K562 (cell line): Measurements from ENCODE around the gene VEGFB. TPM values are rescaled to one million over a fixed set of nuclear protein-coding genes. Genes with fewer than 3 reads are reported as not detected.

Source experiments
- ARID1B ChIP-seq: fragments of 450-650 bp; IDR thresholded peaks from 2 replicates; pipeline ENCODE4 v1.6.1; 2016; ENCODE audit warnings: antibody characterized with exemption, mild to moderate bottlenecking, inconsistent platforms
- BRF2 ChIP-seq: IDR thresholded peaks from 3 replicates; pipeline ENCODE4 v1.6.1; 2011; ENCODE audit warnings: borderline replicate concordance, mild to moderate bottlenecking; ENCODE audit not compliant: insufficient read length, insufficient read depth
- FOXK2 ChIP-seq, 2 experiments: fragments of 450-650 bp; IDR thresholded peaks in 1 of 2; conservative IDR thresholded peaks in 1 of 2; 2 replicates each; pipeline ENCODE4 v1.6.1; 2016; ENCODE audit warnings: low read depth in 2 of 2, mild to moderate bottlenecking in 1 of 2
- FUS ChIP-seq: fragments of 200-400 bp; formaldehyde crosslinking; optimal IDR thresholded peaks from 2 replicates; pipeline ENCODE3; 2017; ENCODE audit warnings: low read depth, low read length
- JUN ChIP-seq, 2 experiments: sonication (generic) in 1 of 2; formaldehyde crosslinking in 1 of 2; IDR thresholded peaks; 2 replicates each; pipeline versions ENCODE4 v1.6.1 to v1.8.0; 2012 to 2022; ENCODE audit warnings: borderline replicate concordance in 2 of 2, mild to moderate bottlenecking in 2 of 2, improper control_type of control experiment in 1 of 2, low read depth in 1 of 2, low read length in 1 of 2, missing genetic modification reagents in 1 of 2
- MAX ChIP-seq: sonication (generic); formaldehyde crosslinking; IDR thresholded peaks from 2 replicates; pipeline ENCODE4 v1.9.0; 2022; ENCODE audit warnings: mild to moderate bottlenecking, missing genetic modification reagents
- MCM7 ChIP-seq, 2 experiments: fragments of 450-650 bp; IDR thresholded peaks; 2 replicates each; pipeline ENCODE4 v1.6.1; 2016 to 2018
- MEF2A ChIP-seq: IDR thresholded peaks from 2 replicates; pipeline ENCODE4 v1.6.1; 2011; ENCODE audit warnings: low read depth, mild to moderate bottlenecking, low read length, moderate library complexity; ENCODE audit not compliant: control insufficient read depth
- MTA1 ChIP-seq: fragments of 450-650 bp; IDR thresholded peaks from 2 replicates; pipeline ENCODE4 v1.6.1; 2017; ENCODE audit warnings: borderline replicate concordance
- PCBP2 ChIP-seq: fragments of 200-400 bp; formaldehyde crosslinking; IDR thresholded peaks from 2 replicates; pipeline ENCODE4 v1.6.1; 2018; ENCODE audit warnings: low read length, low read depth, mild to moderate bottlenecking, moderate library complexity; ENCODE audit not compliant: poor library complexity, severe bottlenecking
- PTTG1 ChIP-seq: fragments of 450-650 bp; IDR thresholded peaks from 2 replicates; pipeline ENCODE4 v1.6.1; 2016; ENCODE audit warnings: low read depth, mild to moderate bottlenecking, missing genetic modification characterization, missing compliant biosample characterization
- RBM34 ChIP-seq: fragments of 200-400 bp; formaldehyde crosslinking; IDR thresholded peaks from 2 replicates; pipeline ENCODE4 v1.6.1; 2018; ENCODE audit warnings: low read length, borderline replicate concordance; ENCODE audit not compliant: insufficient read depth
- RFX5 ChIP-seq: IDR thresholded peaks from 2 replicates; pipeline ENCODE4 v1.6.1; 2011; ENCODE audit warnings: low read depth, mild to moderate bottlenecking, improper control_type of control experiment, low read length
- RFX7 ChIP-seq: fragments of 250-450 bp; sonication (Bioruptor Pico); IDR thresholded peaks from 2 replicates; pipeline ENCODE4 v1.5.1; 2021; ENCODE audit warnings: mild to moderate bottlenecking
- SMARCA4 ChIP-seq: fragments of 450-650 bp; IDR thresholded peaks from 2 replicates; pipeline ENCODE4 v1.6.1; 2016
- SRSF9 ChIP-seq: fragments of 200-400 bp; formaldehyde crosslinking; IDR thresholded peaks from 2 replicates; pipeline ENCODE4 v1.6.1; 2017; ENCODE audit warnings: low read depth, low read length, borderline replicate concordance
- STAT5A ChIP-seq: IDR thresholded peaks from 2 replicates; pipeline ENCODE4 v1.6.1; 2012; ENCODE audit warnings: low read length, inconsistent platforms, borderline replicate concordance
- TBL1XR1 ChIP-seq, 2 experiments: IDR thresholded peaks; 2 replicates each; pipeline ENCODE4 v1.6.1; 2012; ENCODE audit warnings: improper control_type of control experiment in 2 of 2, low read length in 2 of 2, mild to moderate bottlenecking in 1 of 2
- TCFL5 ChIP-seq: fragments of 250-450 bp; sonication (Bioruptor Pico); conservative IDR thresholded peaks from 2 replicates; pipeline ENCODE4 v1.6.1; 2021; ENCODE audit warnings: mild to moderate bottlenecking, moderate library complexity, matching md5 sums
- TEAD1 ChIP-seq, 2 experiments: fragments of 450-650 bp in 1 of 2; sonication (generic) in 1 of 2; formaldehyde crosslinking; IDR thresholded peaks; 2 replicates each; pipeline versions ENCODE4 v1.4.0 to v1.8.0; 2020 to 2022; ENCODE audit warnings: mild to moderate bottlenecking in 2 of 2, missing genetic modification reagents in 1 of 2
- THRB ChIP-seq: fragments of 450-650 bp; formaldehyde crosslinking; conservative IDR thresholded peaks from 2 replicates; pipeline ENCODE4 v1.4.0; 2022; ENCODE audit warnings: mild to moderate bottlenecking, missing genetic modification characterization
- polyA plus RNA-seq, 8 experiments: library from polyadenylated mRNA; depleted of rRNA in 4 of 8; stranded (reverse) in 5 of 8; unstranded in 3 of 8; fragments of >200 nt; fragmentation: Nextera tagmentation in 2 of 8; fragmentation: Illumina TruSeq in 1 of 8; extraction: Ambion mirVana in 2 of 8; extraction: Trizol in 1 of 8; gene quantifications; 2 replicates each; pipeline versions ENCODE4 v1.2.1 to v1.2.3, GENCODE V29; 2011 to 2014; ENCODE audit warnings: inconsistent platforms in 1 of 8, missing spikeins in 1 of 8
- total RNA-seq, 7 experiments: library from RNA; depleted of rRNA in 6 of 7; stranded (reverse); fragments of >200 nt in 6 of 7; fragmentation: Illumina TruSeq in 2 of 7; extraction: Trizol in 2 of 7; gene quantifications; 2 replicates each; pipeline versions ENCODE4 v1.2.1 to v1.2.3, GENCODE V29; 2011 to 2021; ENCODE audit warnings: low replicate concordance in 1 of 7
- TF ChIP-seq, protein P1 (sequence below): fragments of 150-350 bp; IDR thresholded peaks from 2 replicates; pipeline ENCODE4 v1.6.1; 2014; ENCODE audit warnings: low read depth, mild to moderate bottlenecking, low read length, borderline replicate concordance

The VEGFB gene
- total and polyA plus RNA-seq, 9 of the 15 experiments (the other 6 are each of a cell fraction or from before 2014, with no cell fraction given) = 11.0 to 83.4 (median 25.7) TPM

- TF ChIP-seq JUN (IDR thresholded peaks at IDR 0.05; ENCODE audit: borderline replicate concordance, low read depth, low read length) = 0 out of 2 replicates have a peak, but pooled peaks have one; percentile 41
- TF ChIP-seq JUN (CRISPR knock-in tag; IDR thresholded peaks at IDR 0.05; ENCODE audit: borderline replicate concordance) = no peak
- TF ChIP-seq MAX (CRISPR knock-in tag) = no peak
- TF ChIP-seq MTA1 = no peak
- TF ChIP-seq PCBP2 = no peak
- TF ChIP-seq RBM34 = no peak
- TF ChIP-seq SMARCA4 = no peak
- peak in 1 of 2 experiments; percentile 57; a peak in 2 of 4 replicates for TF ChIP-seq TBL1XR1 (IDR thresholded peaks at IDR 0.05; ENCODE audit: low read length in 2 of 2)
- TF ChIP-seq RFX5 = no peak
- no peak for TF ChIP-seq BRF2
- TF ChIP-seq, protein P1, sequence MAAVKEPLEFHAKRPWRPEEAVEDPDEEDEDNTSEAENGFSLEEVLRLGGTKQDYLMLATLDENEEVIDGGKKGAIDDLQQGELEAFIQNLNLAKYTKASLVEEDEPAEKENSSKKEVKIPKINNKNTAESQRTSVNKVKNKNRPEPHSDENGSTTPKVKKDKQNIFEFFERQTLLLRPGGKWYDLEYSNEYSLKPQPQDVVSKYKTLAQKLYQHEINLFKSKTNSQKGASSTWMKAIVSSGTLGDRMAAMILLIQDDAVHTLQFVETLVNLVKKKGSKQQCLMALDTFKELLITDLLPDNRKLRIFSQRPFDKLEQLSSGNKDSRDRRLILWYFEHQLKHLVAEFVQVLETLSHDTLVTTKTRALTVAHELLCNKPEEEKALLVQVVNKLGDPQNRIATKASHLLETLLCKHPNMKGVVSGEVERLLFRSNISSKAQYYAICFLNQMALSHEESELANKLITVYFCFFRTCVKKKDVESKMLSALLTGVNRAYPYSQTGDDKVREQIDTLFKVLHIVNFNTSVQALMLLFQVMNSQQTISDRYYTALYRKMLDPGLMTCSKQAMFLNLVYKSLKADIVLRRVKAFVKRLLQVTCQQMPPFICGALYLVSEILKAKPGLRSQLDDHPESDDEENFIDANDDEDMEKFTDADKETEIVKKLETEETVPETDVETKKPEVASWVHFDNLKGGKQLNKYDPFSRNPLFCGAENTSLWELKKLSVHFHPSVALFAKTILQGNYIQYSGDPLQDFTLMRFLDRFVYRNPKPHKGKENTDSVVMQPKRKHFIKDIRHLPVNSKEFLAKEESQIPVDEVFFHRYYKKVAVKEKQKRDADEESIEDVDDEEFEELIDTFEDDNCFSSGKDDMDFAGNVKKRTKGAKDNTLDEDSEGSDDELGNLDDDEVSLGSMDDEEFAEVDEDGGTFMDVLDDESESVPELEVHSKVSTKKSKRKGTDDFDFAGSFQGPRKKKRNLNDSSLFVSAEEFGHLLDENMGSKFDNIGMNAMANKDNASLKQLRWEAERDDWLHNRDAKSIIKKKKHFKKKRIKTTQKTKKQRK = no peak
- TF ChIP-seq FUS = no peak
- 0 out of 4 replicates have a peak, but pooled peaks of 1 of the 2 experiments have one; percentile 10 for TF ChIP-seq FOXK2 (conservative IDR thresholded peaks at IDR 0.05 in 1 of 2, IDR thresholded peaks at IDR 0.05 in 1 of 2; ENCODE audit: low read depth in 2 of 2)
- TF ChIP-seq MEF2A = no peak
- TF ChIP-seq TEAD1 (CRISPR knock-in tag; IDR thresholded peaks at IDR 0.05) = 0 out of 4 replicates have a peak, but pooled peaks of 1 of the 2 experiments have one; percentile 3
- TF ChIP-seq RFX7 (CRISPR knock-in tag) = no peak
- TF ChIP-seq STAT5A = peak; percentile 22; the same call in 1 of the 2 replicates
- peak; percentile 40; the same call in 1 of the 2 replicates for TF ChIP-seq ARID1B
- TF ChIP-seq THRB (CRISPR knock-in tag) = no peak
- TF ChIP-seq SRSF9 = no peak
- TF ChIP-seq MCM7 (IDR thresholded peaks at IDR 0.05) = no peak
- TF ChIP-seq PTTG1 (tag) = no peak
- TF ChIP-seq TCFL5 (CRISPR knock-in tag) = no peak
Observed at GRCh38 chr11:64204464-64204989, 29.9 kb upstream of the VEGFB start (continued).
